SKM-1 treated with dmso at 0.1 percent for 144 hours (cell line): Measurements from ENCODE around the gene PSMB3.

ENCODE experiments used
- DNase-seq: peaks from one replicate; lab custom pipeline; 2025; ENCODE audit not compliant: unreplicated experiment; lab: John Stamatoyannopoulos, UW

Gene PSMB3

DNA sequence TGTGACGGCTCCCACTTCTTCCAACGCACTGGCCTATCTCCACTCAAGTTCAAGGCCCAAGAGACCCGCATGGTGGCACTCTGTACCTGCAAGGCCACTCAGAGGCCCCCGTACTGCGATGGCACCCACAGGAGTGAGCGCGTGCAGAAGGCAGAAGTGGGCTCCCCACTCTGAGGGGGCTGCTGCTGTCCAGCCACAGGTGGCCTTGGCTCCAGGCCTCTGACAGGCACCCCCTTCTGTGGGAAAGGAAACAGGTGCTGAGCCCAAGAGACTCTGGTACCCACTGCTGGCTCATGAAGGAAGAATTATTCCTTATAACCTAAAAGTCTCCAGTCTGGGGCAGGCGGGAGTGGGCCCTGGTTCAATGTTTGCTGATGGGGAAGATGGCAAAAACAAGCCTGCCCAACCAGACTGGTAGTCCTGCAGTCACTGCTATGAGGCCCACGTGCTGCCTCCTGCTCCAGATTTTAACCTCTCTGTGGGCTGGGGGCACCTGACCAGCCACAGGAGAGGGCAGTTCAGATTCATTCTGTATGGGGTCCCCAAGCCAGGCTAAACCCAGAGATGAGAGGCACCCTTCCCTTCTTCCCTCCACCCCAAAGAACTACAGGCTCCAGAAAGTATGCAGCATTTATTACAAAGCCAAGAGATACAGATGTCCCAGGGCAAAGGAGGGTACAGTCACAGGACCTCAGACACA, 19.1 kb upstream of the PSMB3 start:
- no peak for DNase-seq

- DNase-seq, result peak; percentile 10
Measured at GRCh38 chr17:38733982-38734973, 18.3 kb upstream of the PSMB3 start.

GRCh38 chr17:38735161-38735997, 17.2 kb upstream of the PSMB3 start:
- DNase-seq, result no peak

- DNase-seq, result no peak
Measured at GRCh38 chr17:38738007-38738662, 14.4 kb upstream of the PSMB3 start.

- DNase-seq, result no peak
Measured at GRCh38 chr17:38738686-38739085, 13.9 kb upstream of the PSMB3 start.

GRCh38 chr17:38739305-38739704, 13.2 kb upstream of the PSMB3 start:
- DNase-seq, result no peak

- DNase-seq, result no peak
Measured at GRCh38 chr17:38740044-38740443, 12.5 kb upstream of the PSMB3 start.

GRCh38 chr17:38740806-38741205, 11.7 kb upstream of the PSMB3 start:
- no peak for DNase-seq

- DNase-seq, result no peak
Measured at GRCh38 chr17:38741461-38741860, 11.1 kb upstream of the PSMB3 start.

DNA sequence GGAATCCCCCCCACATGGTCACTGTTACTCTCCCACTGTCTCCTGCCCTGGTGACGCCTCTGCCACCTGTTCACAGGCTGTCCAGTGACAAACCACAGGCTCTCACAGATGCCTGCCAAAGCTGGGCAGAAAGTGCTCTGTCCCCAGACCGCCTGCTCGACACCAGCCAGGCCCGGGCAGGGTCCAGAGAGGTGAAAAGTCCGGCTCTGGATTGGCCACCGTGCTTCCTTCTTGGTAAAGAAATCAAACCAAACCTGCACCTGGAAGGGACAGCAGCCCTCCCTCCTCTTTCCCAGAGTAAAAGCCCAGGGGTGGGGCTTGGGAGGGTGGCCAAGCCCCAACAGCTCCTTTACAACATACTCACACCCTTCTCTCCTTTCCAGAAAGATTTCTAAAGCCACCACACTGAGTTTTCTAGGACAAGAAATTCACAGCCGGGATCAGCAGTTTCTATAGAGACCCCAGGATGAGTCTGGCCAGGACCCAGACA, 10.6 kb upstream of the PSMB3 start:
- no peak for DNase-seq

DNA sequence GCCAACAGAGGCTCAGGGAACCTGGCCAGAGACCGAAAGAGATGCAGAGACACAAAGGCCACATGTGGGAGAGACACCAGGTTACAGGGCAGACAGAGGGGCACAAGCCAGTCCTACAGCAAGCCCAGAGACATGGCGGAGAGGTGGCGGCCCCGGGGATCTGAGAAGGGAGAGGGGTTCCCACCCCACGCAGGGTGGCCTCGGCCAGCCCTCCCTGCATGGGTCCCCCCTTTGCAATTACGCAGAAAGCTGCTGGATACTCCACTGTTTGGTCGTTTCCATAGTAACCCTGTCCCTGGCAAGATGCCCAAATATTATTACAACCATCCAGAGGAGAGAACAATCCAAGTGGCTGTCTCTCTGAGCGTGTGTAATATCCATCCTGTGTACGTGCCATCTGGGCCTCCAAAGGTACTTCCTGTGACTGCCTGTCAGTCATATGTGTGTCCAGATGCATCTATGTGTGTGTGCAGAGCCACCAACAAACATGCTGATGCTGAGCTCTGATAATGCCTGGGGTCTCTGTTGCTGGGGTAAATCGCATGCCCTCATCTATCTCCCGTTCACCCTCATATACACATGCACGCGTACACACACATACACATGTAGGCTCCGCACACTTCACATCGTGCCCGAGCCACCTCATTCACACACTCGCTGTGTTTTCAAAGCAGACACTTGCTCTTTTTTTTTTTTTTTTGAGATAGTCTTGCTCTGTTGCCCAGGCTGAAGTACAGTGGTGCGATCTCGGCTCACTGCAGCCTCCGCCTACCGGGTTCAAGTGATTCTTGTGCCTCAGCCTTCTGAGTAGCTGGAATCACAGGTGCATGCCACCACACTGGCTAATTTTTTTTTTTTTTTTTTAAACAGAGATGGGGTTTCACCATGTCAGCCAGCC, 9.9 kb upstream of the PSMB3 start:
- no peak for DNase-seq

- no peak for DNase-seq
Measured at GRCh38 chr17:38743556-38744171, 8.9 kb upstream of the PSMB3 start.

DNA sequence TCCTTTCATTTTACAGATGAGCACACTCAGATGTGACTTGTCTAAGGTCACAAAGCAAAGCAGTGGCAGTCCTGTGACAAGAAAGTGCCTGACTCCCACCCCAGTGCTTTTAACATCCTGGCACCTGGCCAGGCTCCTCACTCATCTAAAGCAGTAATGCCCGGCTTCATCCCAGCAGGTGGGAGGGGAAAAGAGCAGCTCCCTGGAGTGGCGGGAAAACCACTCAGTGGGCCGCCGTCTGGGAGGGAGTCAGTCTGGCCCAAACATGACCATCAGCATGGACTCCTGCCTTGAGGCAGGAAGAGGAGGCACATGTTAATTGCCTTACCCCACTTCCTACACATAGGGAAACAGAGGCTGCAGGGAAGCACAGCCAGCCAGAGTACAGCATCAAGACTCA, 7.0 kb upstream of the PSMB3 start:
- DNase-seq, result no peak

- no peak for DNase-seq
Measured at GRCh38 chr17:38746004-38746848, 6.3 kb upstream of the PSMB3 start.

- DNase-seq, result no peak
Measured at GRCh38 chr17:38746849-38747462, 5.6 kb upstream of the PSMB3 start.

DNA sequence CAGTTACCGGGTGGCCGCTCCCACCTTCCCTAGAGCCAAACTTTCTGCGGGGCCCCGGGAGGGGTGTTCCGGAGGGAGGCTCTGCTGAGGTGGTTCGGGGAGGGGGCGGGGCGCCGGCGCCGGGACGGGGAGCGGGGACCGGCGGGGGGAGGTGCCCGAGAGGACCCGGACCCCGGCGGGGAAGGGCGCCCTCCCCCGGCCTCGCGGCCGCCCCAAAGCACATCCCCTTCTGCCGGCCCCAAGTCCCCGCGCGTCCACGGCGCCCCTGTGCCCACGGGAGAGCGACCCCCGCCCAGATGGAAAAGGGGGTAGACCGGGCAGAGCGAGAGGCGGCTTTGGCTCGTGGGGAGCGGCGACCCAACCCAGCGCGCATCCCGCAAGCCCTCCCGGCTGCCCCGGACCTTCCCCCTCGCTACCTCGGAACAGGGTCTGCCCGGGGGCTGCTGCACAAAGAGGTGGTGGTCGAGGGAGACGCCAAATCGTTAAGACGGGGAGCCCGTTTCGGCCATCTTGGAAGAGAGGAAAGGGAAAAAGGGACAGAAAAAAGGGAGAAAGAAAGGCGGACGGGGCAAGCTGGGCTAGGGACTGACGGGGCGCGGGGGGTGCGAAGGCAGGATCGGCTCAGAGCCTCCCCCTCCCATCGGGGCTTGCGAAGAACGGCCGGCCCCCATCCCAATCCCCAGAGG, 4.9 kb upstream of the PSMB3 start:
- DNase-seq, result no peak
